ENCODE results near the gene PSD. TPM values are rescaled to one million over a fixed set of nuclear protein-coding genes. Genes with fewer than 3 reads are reported as not detected.

Gene PSD
- total RNA-seq, 4 donors from 2014 or later, result 0.22 to 3.4 (median 0.93) TPM

- 5% methylated on average over 8 of the region's 48 CpGs; no CpG with 5 or more reads in 1 of the 2 donors for WGBS, 2 donors
- TF ChIP-seq CTCF (IDR thresholded peaks at IDR 0.05), result no peak
- TF ChIP-seq POLR2A (IDR thresholded peaks at IDR 0.05), result no peak
- intact Hi-C loops (cut with DNase I), result no loop called here
- H3K4me3 ChIP-seq, result peak overlapping the region in 2 of 4 donors; percentile 26 to 43
- DNase-seq, result no peak
- H3K9me3 ChIP-seq, result no peaks in the 10 kb centered on the region
- no peaks in the 10 kb centered on the region for H3K36me3 ChIP-seq
- peaks cover 7 to 90% (median 33%) of the 10 kb centered on the region in 4 donors for H3K27me3 ChIP-seq
- no peak overlapping the region for H3K27ac ChIP-seq
- peaks cover 11 to 29% (median 13%) of the 10 kb centered on the region in 3 donors for H3K4me1 ChIP-seq
Measured at GRCh38 chr10:102410429-102411073, 8.0 kb downstream of the PSD start.

GRCh38 chr10:102409604-102410428, 8.8 kb downstream of the PSD start:
- Histone ChIP-seq H3K4me1 (peaks cover 11 to 29% (median 13%) of the 10 kb centered on the region in 3 donors), H3K36me3 (no peaks in the 10 kb centered on the region), H3K4me3 (peak overlapping the region in 3 of 4 donors; percentile 39 to 69 (median 51)), H3K27ac (no peak overlapping the region), H3K9me3 (no peaks in the 10 kb centered on the region), H3K27me3 (peaks cover 7 to 88% (median 32%) of the 10 kb centered on the region in 4 donors)
- DNase-seq, result no peak
- WGBS, 2 donors, result 24 to 43% methylated on average over 7 to 22 of the region's 24 CpGs
- intact Hi-C loops (cut with DNase I), result no loop called here
- TF ChIP-seq CTCF (IDR thresholded peaks at IDR 0.05) (no peak), POLR2A (IDR thresholded peaks at IDR 0.05) (no peak)

GRCh38 chr10:102408728-102409603, 9.6 kb downstream of the PSD start:
- H3K9me3 ChIP-seq, result no peaks in the 10 kb centered on the region
- intact Hi-C loops (cut with DNase I), result no loop called here
- TF ChIP-seq POLR2A (IDR thresholded peaks at IDR 0.05) (no peak), CTCF (IDR thresholded peaks at IDR 0.05) (no peak)
- H3K27ac ChIP-seq, result no peak overlapping the region
- peaks cover 11 to 29% (median 13%) of the 10 kb centered on the region in 3 donors for H3K4me1 ChIP-seq
- peak overlapping the region; percentile 29 to 69 (median 45) for H3K4me3 ChIP-seq
- DNase-seq, result no peak
- H3K36me3 ChIP-seq, result no peaks in the 10 kb centered on the region
- H3K27me3 ChIP-seq, result peaks cover 7 to 79% (median 32%) of the 10 kb centered on the region in 4 donors
- WGBS, 2 donors, result 0 to 4% methylated on average over 3 to 8 of the region's 103 CpGs

GRCh38 chr10:102408131-102408727, 10.4 kb downstream of the PSD start:
- intact Hi-C loops (cut with DNase I), result no loop called here
- DNase-seq, result no peak
- H3K27me3 ChIP-seq, result peaks cover 7 to 72% (median 32%) of the 10 kb centered on the region in 4 donors
- H3K36me3 ChIP-seq, result peaks cover 0 to under 1% (median 0%) of the 10 kb centered on the region in 3 donors
- H3K27ac ChIP-seq, result no peak overlapping the region
- no peaks in the 10 kb centered on the region for H3K9me3 ChIP-seq
- 61 to 70% methylated on average over 12 to 13 of the region's 14 CpGs for WGBS, 2 donors
- peak overlapping the region; percentile 29 to 69 (median 45) for H3K4me3 ChIP-seq
- no peak for TF ChIP-seq CTCF (IDR thresholded peaks at IDR 0.05)
- no peak for TF ChIP-seq POLR2A (IDR thresholded peaks at IDR 0.05)
- H3K4me1 ChIP-seq, result peaks cover 11 to 29% (median 13%) of the 10 kb centered on the region in 3 donors

Data from esophagus squamous epithelium (tissue), 5 donors.